ENCODE data around the gene GFI1B.

Gene GFI1B

DNA sequence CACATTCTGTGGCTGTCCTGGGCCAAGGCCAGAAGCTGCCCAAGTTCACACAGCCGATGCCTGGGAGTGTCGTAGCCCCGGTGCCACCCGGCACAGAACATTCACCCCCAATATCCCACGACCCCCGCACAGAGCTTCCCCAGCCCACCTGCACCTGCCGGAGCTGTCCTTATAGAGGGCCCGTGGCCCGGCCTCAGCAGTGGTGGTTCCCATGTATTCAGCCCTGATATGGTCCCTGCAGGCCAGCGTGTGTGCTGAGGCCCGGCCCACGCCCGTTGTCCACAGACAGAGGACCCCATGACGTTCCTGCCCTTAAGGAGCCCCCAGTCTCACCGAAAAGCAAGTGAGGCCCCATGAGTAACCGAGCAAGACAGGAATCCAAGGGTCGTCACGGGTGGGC is 5.3 kb upstream of the GFI1B start:
- Histone ChIP-seq H3K9me3 (ENCODE audit: insufficient read depth, low read depth, low read length) (no peaks in the 10 kb centered on the region), H3K9me2 (replicated peaks; ENCODE audit: low read depth, low read length) (no peaks in the 10 kb centered on the region), H3K4me1 (ENCODE audit: insufficient read depth, low read length, poor library complexity, severe bottlenecking) (peaks cover 28% of the 10 kb centered on the region), H3F3A (ENCODE audit: low read depth) (0 out of 2 replicates have a peak, but pooled peaks cover 5% of the 10 kb centered on the region), H3K36me3 (ENCODE audit: insufficient read depth, low read length) (no peaks in the 10 kb centered on the region), H3K9ac (ENCODE audit: low read depth, low read length, poor library complexity, severe bottlenecking) (no peak overlapping the region), H3K4me3 (ENCODE audit: low read length, poor library complexity, severe bottlenecking) (no peak overlapping the region), H3K79me2 (ENCODE audit: insufficient read depth, low read length) (peaks cover 3% of the 10 kb centered on the region), H2AFZ (ENCODE audit: low read length) (no peak overlapping the region), H3K4me2 (ENCODE audit: low read depth, low read length, poor library complexity, severe bottlenecking) (peak overlapping the region; percentile 21), H4K20me1 (ENCODE audit: insufficient read depth, low read length, poor library complexity, severe bottlenecking) (no peaks in the 10 kb centered on the region), H3K27me3 (ENCODE audit: insufficient read depth, low read length, poor library complexity, severe bottlenecking) (no peaks in the 10 kb centered on the region)
- TF ChIP-seq EZH2phosphoT487 (IDR thresholded peaks at IDR 0.05; ENCODE audit: borderline replicate concordance): no peak
- TF ChIP-seq CTCF (conservative IDR thresholded peaks at IDR 0.05; ENCODE audit: low read length): no peak

DNA sequence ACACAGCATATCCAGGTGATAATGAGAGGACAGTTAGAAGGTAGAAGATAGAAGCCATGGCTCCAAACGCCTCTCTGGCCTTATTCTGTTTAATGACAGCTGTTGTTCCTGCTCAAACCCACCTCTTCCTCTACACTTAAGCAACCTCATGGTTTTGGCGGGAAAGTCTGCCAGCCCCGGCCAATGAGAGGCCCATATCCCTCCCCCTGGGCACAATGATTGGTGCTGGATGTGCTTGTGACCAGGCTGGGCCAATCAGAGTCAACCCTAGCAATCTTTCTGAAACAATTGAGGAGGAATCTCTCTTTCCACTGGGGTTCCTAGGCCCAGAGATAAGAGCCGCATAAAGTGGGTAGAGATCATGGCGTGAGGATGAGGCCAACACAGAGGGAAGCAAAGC is 4.8 kb upstream of the GFI1B start:
- H3K4me1 ChIP-seq (ENCODE audit: insufficient read depth, low read length, poor library complexity, severe bottlenecking): peaks cover 31% of the 10 kb centered on the region
- no peaks in the 10 kb centered on the region for H3K27me3 ChIP-seq (ENCODE audit: insufficient read depth, low read length, poor library complexity, severe bottlenecking)
- H3K9ac ChIP-seq (ENCODE audit: low read depth, low read length, poor library complexity, severe bottlenecking): no peak overlapping the region
- peaks cover 9% of the 10 kb centered on the region for H3K79me2 ChIP-seq (ENCODE audit: insufficient read depth, low read length)
- no peaks in the 10 kb centered on the region for H3K9me2 ChIP-seq (replicated peaks; ENCODE audit: low read depth, low read length)
- no peaks in the 10 kb centered on the region for H3K36me3 ChIP-seq (ENCODE audit: insufficient read depth, low read length)
- H3K4me2 ChIP-seq (ENCODE audit: low read depth, low read length, poor library complexity, severe bottlenecking): no peak overlapping the region
- TF ChIP-seq CTCF (conservative IDR thresholded peaks at IDR 0.05; ENCODE audit: low read length) (no peak), EZH2phosphoT487 (IDR thresholded peaks at IDR 0.05; ENCODE audit: borderline replicate concordance) (no peak)
- H3K9me3 ChIP-seq (ENCODE audit: insufficient read depth, low read depth, low read length): no peaks in the 10 kb centered on the region
- no peak overlapping the region for H3K4me3 ChIP-seq (ENCODE audit: low read length, poor library complexity, severe bottlenecking)
- H3F3A ChIP-seq (ENCODE audit: low read depth): 0 out of 2 replicates have a peak, but pooled peaks cover 8% of the 10 kb centered on the region
- no peaks in the 10 kb centered on the region for H4K20me1 ChIP-seq (ENCODE audit: insufficient read depth, low read length, poor library complexity, severe bottlenecking)
- no peak overlapping the region for H2AFZ ChIP-seq (ENCODE audit: low read length)

DNA sequence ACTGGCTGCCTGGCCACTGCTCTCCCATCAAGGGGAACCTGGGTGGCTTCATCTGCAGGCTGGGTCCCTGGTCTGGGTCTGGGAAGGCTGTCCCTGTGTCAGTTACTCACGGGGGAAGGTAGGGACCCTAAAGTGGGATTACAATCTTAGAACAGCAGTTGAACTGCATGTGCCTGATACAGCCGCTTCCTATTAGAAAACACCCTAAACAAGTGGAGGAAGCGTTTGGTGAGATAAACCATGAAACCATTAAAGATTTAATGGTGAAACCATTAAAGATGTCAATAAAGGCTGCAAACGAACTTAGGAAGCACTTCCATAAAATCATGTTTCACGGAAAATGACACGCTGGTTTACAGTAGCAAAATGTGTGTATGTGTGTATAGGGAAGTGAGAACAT is 2.5 kb upstream of the GFI1B start:
- TF ChIP-seq EZH2phosphoT487 (IDR thresholded peaks at IDR 0.05; ENCODE audit: borderline replicate concordance): no peak
- TF ChIP-seq CTCF (conservative IDR thresholded peaks at IDR 0.05; ENCODE audit: low read length): no peak
- H3K9ac ChIP-seq (ENCODE audit: low read depth, low read length, poor library complexity, severe bottlenecking): peak overlapping the region; percentile 19
- 0 out of 2 replicates have a peak, but pooled peaks cover 8% of the 10 kb centered on the region for H3F3A ChIP-seq (ENCODE audit: low read depth)
- no peaks in the 10 kb centered on the region for H3K9me2 ChIP-seq (replicated peaks; ENCODE audit: low read depth, low read length)
- no peaks in the 10 kb centered on the region for H4K20me1 ChIP-seq (ENCODE audit: insufficient read depth, low read length, poor library complexity, severe bottlenecking)
- H3K36me3 ChIP-seq (ENCODE audit: insufficient read depth, low read length): no peaks in the 10 kb centered on the region
- peaks cover 5% of the 10 kb centered on the region for H3K27me3 ChIP-seq (ENCODE audit: insufficient read depth, low read length, poor library complexity, severe bottlenecking)
- no peak overlapping the region for H3K4me2 ChIP-seq (ENCODE audit: low read depth, low read length, poor library complexity, severe bottlenecking)
- H3K4me3 ChIP-seq (ENCODE audit: low read length, poor library complexity, severe bottlenecking): no peak overlapping the region
- H2AFZ ChIP-seq (ENCODE audit: low read length): no peak overlapping the region
- peaks cover 25% of the 10 kb centered on the region for H3K4me1 ChIP-seq (ENCODE audit: insufficient read depth, low read length, poor library complexity, severe bottlenecking)
- H3K79me2 ChIP-seq (ENCODE audit: insufficient read depth, low read length): peaks cover 31% of the 10 kb centered on the region
- no peaks in the 10 kb centered on the region for H3K9me3 ChIP-seq (ENCODE audit: insufficient read depth, low read depth, low read length)

Measured in Loucy (cell line).